GM12878 (cell line): ENCODE measurements around the gene POLR1A. TPM values are rescaled to one million over a fixed set of nuclear protein-coding genes. Genes with fewer than 3 reads are reported as not detected.

ENCODE experiments used
- ATAC-seq: fragments of 200-7000 bp; cut with Tn5 transposase; 3 replicates; pipeline ENCODE4 v1.9.1; 2020; ENCODE audit warnings: mild to moderate bottlenecking, moderate library complexity
- BruUV-seq: library from RNA; stranded (reverse); fragments of 400-500 nt; replicated peaks from 2 replicates; lab custom pipeline; 2021; lab: Mats Ljungman, UMichigan
- CTCF ChIA-PET: fragments of 300-600 bp; sonication (Branson Sonifier 250); formaldehyde crosslinking; extraction: SDS; loops from one replicate; lab custom pipeline; 2021; ENCODE audit warnings: inconsistent platforms; lab: Yijun Ruan, JAX
- POLR2A ChIA-PET: fragments of 350-600 bp; formaldehyde crosslinking; extraction: SDS; loops from one replicate; lab custom pipeline; 2021; ENCODE audit warnings: inconsistent platforms; lab: Charles Lee
- RAD21 ChIA-PET: fragments of 300-600 bp; sonication (Branson Sonifier 250); formaldehyde crosslinking; loops from one replicate; lab custom pipeline; 2023; ENCODE audit warnings: antibody characterized with exemption; ENCODE audit not compliant: unreplicated experiment; lab: Charles Lee
- SMC1A ChIA-PET: fragments of 300-600 bp; sonication (Branson Sonifier 250); formaldehyde crosslinking; loops from one replicate; lab custom pipeline; 2023; ENCODE audit not compliant: unreplicated experiment, uncharacterized antibody; lab: Charles Lee
- DNase-seq: peaks from one replicate; pipeline ENCODE4 v3.0.0-alpha.2; 2011; ENCODE audit warnings: low read depth, low spot score
- FAIRE-seq: peaks from 3 replicates; lab custom pipeline; 2011; peaks lifted over from hg19 to GRCh38; lab: Jason Lieb, UNC
- H2AFZ ChIP-seq: 2 replicates; pipeline ENCODE4 v1.6.0; 2011; ENCODE audit warnings: low read depth, low read length, control low read depth; ENCODE audit not compliant: control insufficient read depth
- H3K27ac ChIP-seq: 2 replicates; pipeline ENCODE4 v1.5.1; 2011; ENCODE audit warnings: control low read depth; ENCODE audit not compliant: control insufficient read depth, insufficient read depth
- H3K27me3 ChIP-seq, 2 experiments: replicated peaks in 1 of 2; 2 replicates each; pipeline versions ENCODE4 v1.6.0 to v1.6.1; 2011; ENCODE audit warnings: low read length in 1 of 2; ENCODE audit not compliant: control insufficient read depth in 2 of 2, insufficient read depth in 2 of 2
- H3K36me3 ChIP-seq, 2 experiments: 2 replicates each; pipeline ENCODE4 v1.5.1; 2011; ENCODE audit warnings: low read length in 1 of 2; ENCODE audit not compliant: control insufficient read depth in 2 of 2, insufficient read depth in 2 of 2
- H3K4me1 ChIP-seq: 2 replicates; pipeline ENCODE4 v1.6.1; 2011; ENCODE audit warnings: mild to moderate bottlenecking, low read length, moderate library complexity, mixed read lengths; ENCODE audit not compliant: control insufficient read depth, insufficient read depth
- H3K4me2 ChIP-seq: 2 replicates; pipeline ENCODE4 v1.6.0; 2011; ENCODE audit warnings: control low read depth; ENCODE audit not compliant: control insufficient read depth, insufficient read depth
- H3K4me3 ChIP-seq: fragments of 200-600 bp; sonication (generic); 2 replicates; pipeline ENCODE4 v1.5.1; 2016
- H3K79me2 ChIP-seq: 2 replicates; pipeline ENCODE4 v1.6.0; 2011; ENCODE audit warnings: low read length; ENCODE audit not compliant: control insufficient read depth, insufficient read depth
- H3K9ac ChIP-seq: 2 replicates; pipeline ENCODE4 v1.8.0; 2011; ENCODE audit warnings: low read length, control low read depth, mixed read lengths; ENCODE audit not compliant: control insufficient read depth, insufficient read depth
- H3K9me3 ChIP-seq: replicated peaks from 3 replicates; pipeline ENCODE4 v1.5.1; 2011; ENCODE audit warnings: mild to moderate bottlenecking, low read length; ENCODE audit not compliant: control insufficient read depth, insufficient read depth
- H4K20me1 ChIP-seq: 2 replicates; pipeline ENCODE4 v1.6.0; 2011; ENCODE audit not compliant: control insufficient read depth, insufficient read depth
- CEBPZ ChIP-seq: fragments of 150-350 bp; IDR thresholded peaks from 2 replicates; pipeline ENCODE4 v1.6.1; 2016; ENCODE audit warnings: low read depth, low read length
- E2F4 ChIP-seq: IDR thresholded peaks from 2 replicates; pipeline ENCODE4 v1.6.1; 2012; ENCODE audit warnings: low read depth, low read length, improper control_type of control experiment
- ETV6 ChIP-seq, 2 experiments: fragments of 450-650 bp in 1 of 2; IDR thresholded peaks in 1 of 2; conservative IDR thresholded peaks in 1 of 2; 2 replicates each; pipeline ENCODE4 v1.6.1; 2014; ENCODE audit warnings: antibody characterized with exemption in 1 of 2, borderline replicate concordance in 1 of 2, low read depth in 1 of 2, mild to moderate bottlenecking in 1 of 2, moderate library complexity in 1 of 2
- FOXK2 ChIP-seq: fragments of 450-650 bp; IDR thresholded peaks from 2 replicates; pipeline ENCODE4 v1.6.1; 2017; ENCODE audit warnings: mild to moderate bottlenecking, moderate library complexity
- NRF1 ChIP-seq: conservative IDR thresholded peaks from 2 replicates; pipeline ENCODE4 v1.6.1; 2011; ENCODE audit warnings: mild to moderate bottlenecking, low read depth, low read length, improper control_type of control experiment
- PAX5 ChIP-seq: IDR thresholded peaks from 2 replicates; pipeline ENCODE4 v1.6.1; 2011; ENCODE audit warnings: low read depth, low read length, borderline replicate concordance
- RAD21 ChIP-seq: IDR thresholded peaks from 2 replicates; pipeline ENCODE4 v1.6.1; 2011; ENCODE audit warnings: mild to moderate bottlenecking, low read depth, low read length, moderate library complexity; ENCODE audit not compliant: insufficient read depth
- RB1 ChIP-seq: fragments of 450-650 bp; formaldehyde crosslinking; IDR thresholded peaks from 2 replicates; pipeline ENCODE4 v1.6.1; 2017; ENCODE audit warnings: mild to moderate bottlenecking, borderline replicate concordance
- SREBF1 ChIP-seq: IDR thresholded peaks from 2 replicates; pipeline ENCODE4 v1.6.1; 2012; ENCODE audit warnings: mild to moderate bottlenecking, low read length
- ZNF217 ChIP-seq: fragments of 450-650 bp; IDR thresholded peaks from 2 replicates; pipeline ENCODE4 v1.6.1; 2017; ENCODE audit warnings: antibody characterized with exemption, mild to moderate bottlenecking
- WGBS: methylation state at CpG from one replicate; pipeline ENCODE4 v1.1.6; 2016; ENCODE audit warnings: low lambda C conversion rate; ENCODE audit not compliant: insufficient replicate concordance, insufficient coverage; ENCODE audit errors: missing lambda C conversion rate; 5-methylcytosine and 5-hydroxymethylcytosine counted together
- in situ Hi-C: fragments of 300-500 bp; cut with MboI; formaldehyde crosslinking; loops from 9 replicates; pipeline ENCODE4 v1.14.3; 2018; ENCODE audit warnings: mixed read lengths
- intact Hi-C: fragments of 100-400 bp; cut with micrococcal nuclease; formaldehyde crosslinking; loops from one replicate; pipeline ENCODE4 v1.14.2; 2022; ENCODE audit not compliant: unreplicated experiment
- polyA plus RNA-seq, 11 experiments: library from polyadenylated mRNA; depleted of rRNA in 4 of 11; unstranded in 6 of 11; stranded (reverse) in 5 of 11; fragments of >200 nt; fragmentation: Nextera tagmentation in 4 of 11; fragmentation: Illumina TruSeq in 1 of 11; extraction: Ambion mirVana in 4 of 11; extraction: Trizol in 1 of 11; gene quantifications; 1 replicate in 1 of 11; 2 replicates in 10 of 11; pipeline versions ENCODE4 v1.2.1 to v1.2.3, GENCODE V29; 2011 to 2016; ENCODE audit warnings: inconsistent platforms in 2 of 11, missing spikeins in 2 of 11, low read depth in 1 of 11
- total RNA-seq, 4 experiments: library from RNA; depleted of rRNA in 3 of 4; stranded (reverse); fragments of >200 nt in 3 of 4; fragmentation: Illumina TruSeq in 1 of 4; extraction: Trizol in 1 of 4; gene quantifications; 2 replicates each; pipeline versions ENCODE4 v1.2.1 to v1.2.3, GENCODE V29; 2013 to 2021

Gene POLR1A
- total and polyA plus RNA-seq, 10 of the 15 experiments (the other 5 are each of a cell fraction or from before 2014, with no cell fraction given): 2.1 to 53.9 (median 17.8) TPM

- SMC1A ChIA-PET: interaction anchor here (1.1 kb wide), 1 partner anchor 228 kb away, joined by 3 read pairs; no protein-coding TSS in a partner anchor
- Histone ChIP-seq H3K4me3 (no peak overlapping the region), H4K20me1 (no peaks in the 10 kb centered on the region), H3K9ac (no peak overlapping the region), H2AFZ (no peak overlapping the region), H3K36me3 (peaks cover 38 to 50% of the 10 kb centered on the region in 2 experiments), H3K4me2 (no peak overlapping the region), H3K4me1 (no peaks in the 10 kb centered on the region), H3K27me3 (no peaks in the 10 kb centered on the region), H3K27ac (no peak overlapping the region), H3K79me2 (no peaks in the 10 kb centered on the region), H3K9me3 (no peaks in the 10 kb centered on the region)
- no peak for DNase-seq
- no peak for ATAC-seq
- FAIRE-seq: no peak
- RAD21 ChIA-PET: interaction anchor here (1.6 kb wide), 1 partner anchor 55 kb away, joined by 3 read pairs; no protein-coding TSS in a partner anchor
- intact Hi-C loops: no loop called here
- CTCF ChIA-PET: interaction anchor here (0.6 to 1.3 kb wide), 2 partner anchors 8 to 15 kb away, joined by 3 to 4 read pairs; no protein-coding TSS in a partner anchor
- TF ChIP-seq SREBF1: no peak
- TF ChIP-seq ETV6 (conservative IDR thresholded peaks at IDR 0.05 in 1 of 2, IDR thresholded peaks at IDR 0.05 in 1 of 2; ENCODE audit: borderline replicate concordance in 1 of 2, low read depth in 1 of 2): no peak
- TF ChIP-seq NRF1: no peak
- no peak for TF ChIP-seq RAD21
- TF ChIP-seq FOXK2: no peak
- no peak for TF ChIP-seq RB1
- no peak for TF ChIP-seq E2F4
- no peak for TF ChIP-seq PAX5
- TF ChIP-seq ZNF217: no peak
- TF ChIP-seq CEBPZ: no peak
- no TSS peak for BruUV-seq
- POLR2A ChIA-PET: no interaction called here
- WGBS: 92% methylated on average over 1 of the region's 1 CpG
- in situ Hi-C loops: no loop called here
Measured at GRCh38 chr2:86049529-86049928, 56.2 kb downstream of the POLR1A start.
